Erythroblast (primary cell): ENCODE data around the gene SEPTIN3.

Source experiments
- GATA1 ChIP-seq: IDR thresholded peaks from 2 replicates; pipeline ENCODE4 v1.6.1; 2011; ENCODE audit warnings: low read depth, mild to moderate bottlenecking, control low read depth, low read length, moderate library complexity
- POLR2A ChIP-seq: IDR thresholded peaks from 2 replicates; pipeline ENCODE4 v1.6.1; 2011; ENCODE audit warnings: mild to moderate bottlenecking, low read length

GRCh38 chr22:41923595-41924276, 45.5 kb upstream of the SEPTIN3 start:
- TF ChIP-seq POLR2A = no peak
- TF ChIP-seq GATA1 = no peak
